Nephron (organoid): ENCODE measurements around the gene ARHGAP15.
A peak's percentile ranks its signal among the peaks of the same experiment; 100 is the strongest.

Experiments
- H3K27ac Mint-ChIP-seq, 3 experiments: 2 replicates each; pipeline ENCODE4 v1.8.0; 2020; ENCODE audit warnings: mixed read lengths in 3 of 3, mild to moderate bottlenecking in 2 of 3, moderate library complexity in 1 of 3
- H3K27me3 Mint-ChIP-seq: 2 replicates; pipeline ENCODE4 v1.8.0; 2021; ENCODE audit warnings: low read depth, mild to moderate bottlenecking, moderate library complexity, mixed read lengths
- H3K36me3 Mint-ChIP-seq: 2 replicates; pipeline ENCODE4 v1.8.0; 2020; ENCODE audit warnings: low read depth, mixed read lengths
- H3K4me1 Mint-ChIP-seq: 2 replicates; pipeline ENCODE4 v1.8.0; 2020; ENCODE audit warnings: mixed read lengths
- H3K4me3 Mint-ChIP-seq, 3 experiments: 2 replicates each; pipeline ENCODE4 v1.8.0; 2020; ENCODE audit warnings: mild to moderate bottlenecking in 3 of 3, mixed read lengths in 3 of 3, moderate library complexity in 2 of 3
- H3K9me3 Mint-ChIP-seq: 2 replicates; pipeline ENCODE4 v1.8.0; 2020; ENCODE audit warnings: mixed read lengths
- CTCF ChIP-seq, 3 experiments: fragments of 200-600 bp; sonication (generic); IDR thresholded peaks; one replicate each; pipeline ENCODE4 v1.5.0; 2021; ENCODE audit warnings: antibody characterized with exemption in 3 of 3; ENCODE audit not compliant: unreplicated experiment in 3 of 3

ARHGAP15 gene

GRCh38 chr2:143702931-143703330 is 573.7 kb downstream of the ARHGAP15 start:
- H3K36me3 Mint-ChIP-seq, result no peaks in the 10 kb centered on the region
- H3K27ac Mint-ChIP-seq, result peak overlapping the region; percentile 14 to 23 (median 19)
- peaks cover 64% of the 10 kb centered on the region for H3K4me1 Mint-ChIP-seq
- TF ChIP-seq CTCF (IDR thresholded peaks at IDR 0.05; ENCODE audit: unreplicated experiment in 3 of 3), result no peak
- H3K9me3 Mint-ChIP-seq, result peaks cover 3% of the 10 kb centered on the region
- H3K27me3 Mint-ChIP-seq, result no peaks in the 10 kb centered on the region
- no peak overlapping the region for H3K4me3 Mint-ChIP-seq

GRCh38 chr2:143704451-143705106 is 575.4 kb downstream of the ARHGAP15 start:
- Mint-ChIP-seq H3K4me3 (no peak overlapping the region), H3K27me3 (no peaks in the 10 kb centered on the region), H3K36me3 (no peaks in the 10 kb centered on the region), H3K4me1 (peaks cover 62% of the 10 kb centered on the region), H3K27ac (peak overlapping the region; percentile 69 to 76 (median 69)), H3K9me3 (peaks cover 3% of the 10 kb centered on the region)
- TF ChIP-seq CTCF (IDR thresholded peaks at IDR 0.05; ENCODE audit: unreplicated experiment in 3 of 3), result no peak

GRCh38 chr2:143705108-143705707 is 576.0 kb downstream of the ARHGAP15 start:
- Mint-ChIP-seq H3K4me3 (no peak overlapping the region), H3K9me3 (peaks cover 3% of the 10 kb centered on the region), H3K36me3 (no peaks in the 10 kb centered on the region), H3K27ac (peak overlapping the region; percentile 69 to 76 (median 69)), H3K27me3 (no peaks in the 10 kb centered on the region), H3K4me1 (peaks cover 63% of the 10 kb centered on the region)
- no peak for TF ChIP-seq CTCF (IDR thresholded peaks at IDR 0.05; ENCODE audit: unreplicated experiment in 3 of 3)

- Mint-ChIP-seq H3K27me3 (no peaks in the 10 kb centered on the region), H3K4me3 (no peak overlapping the region), H3K4me1 (peaks cover 54% of the 10 kb centered on the region), H3K36me3 (no peaks in the 10 kb centered on the region), H3K27ac (peak overlapping the region in 2 of 3 experiments; percentile 19 to 57), H3K9me3 (peaks cover 5% of the 10 kb centered on the region)
- TF ChIP-seq CTCF (IDR thresholded peaks at IDR 0.05; ENCODE audit: unreplicated experiment in 3 of 3), result no peak
Observed at GRCh38 chr2:143706354-143706753, 577.1 kb downstream of the ARHGAP15 start.

- Mint-ChIP-seq H3K27ac (peak overlapping the region; percentile 44 to 90 (median 51)), H3K4me1 (peaks cover 49% of the 10 kb centered on the region), H3K36me3 (no peaks in the 10 kb centered on the region), H3K9me3 (peaks cover 17% of the 10 kb centered on the region), H3K4me3 (no peak overlapping the region), H3K27me3 (no peaks in the 10 kb centered on the region)
- no peak for TF ChIP-seq CTCF (IDR thresholded peaks at IDR 0.05; ENCODE audit: unreplicated experiment in 3 of 3)
Observed at GRCh38 chr2:143708682-143709081, 579.5 kb downstream of the ARHGAP15 start.

GRCh38 chr2:143710196-143710595 is 581.0 kb downstream of the ARHGAP15 start:
- H3K27me3 Mint-ChIP-seq, result no peaks in the 10 kb centered on the region
- H3K4me3 Mint-ChIP-seq, result no peak overlapping the region
- H3K27ac Mint-ChIP-seq, result peak overlapping the region; percentile 51 to 90 (median 69)
- no peak for TF ChIP-seq CTCF (IDR thresholded peaks at IDR 0.05; ENCODE audit: unreplicated experiment in 3 of 3)
- peaks cover 23% of the 10 kb centered on the region for H3K9me3 Mint-ChIP-seq
- H3K4me1 Mint-ChIP-seq, result peaks cover 39% of the 10 kb centered on the region
- H3K36me3 Mint-ChIP-seq, result no peaks in the 10 kb centered on the region
